ENCODE results near the gene LYL1.

Gene LYL1

GRCh38 chr19:13074378-13074777 is 28.3 kb downstream of the LYL1 start:
- no peak overlapping the region for H3K4me3 Mint-ChIP-seq
- intact Hi-C loops (cut with micrococcal nuclease), result no loop called here
- peaks cover 13% of the 10 kb centered on the region for H3K4me1 Mint-ChIP-seq (ENCODE audit: low read depth)
- peaks cover 10% of the 10 kb centered on the region for H3K27me3 Mint-ChIP-seq
- no peak overlapping the region for H3K27ac Mint-ChIP-seq
- H3K36me3 Mint-ChIP-seq (ENCODE audit: low read depth), result no peaks in the 10 kb centered on the region
- no peaks in the 10 kb centered on the region for H3K9me3 Mint-ChIP-seq

DNA sequence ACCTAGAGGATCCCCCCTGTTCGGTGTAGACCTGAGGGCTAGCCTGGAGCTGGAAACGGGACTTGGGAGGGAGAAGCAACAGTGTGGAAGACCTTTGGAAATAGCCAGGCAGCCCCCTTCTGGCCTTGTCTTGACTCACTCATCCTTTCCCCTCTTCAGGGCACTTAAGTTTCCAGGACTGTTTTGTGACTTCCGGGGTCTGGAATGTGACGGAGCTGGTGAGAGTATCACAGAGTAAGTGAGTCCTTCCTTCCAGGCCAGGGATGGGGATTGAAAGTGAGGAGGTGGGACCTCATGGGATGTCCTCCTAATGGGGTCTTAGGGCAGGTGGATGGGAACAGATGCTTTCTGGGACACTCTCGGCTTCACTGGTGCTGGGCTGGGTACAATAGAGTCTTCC is 29.4 kb downstream of the LYL1 start:
- intact Hi-C loops (cut with micrococcal nuclease), result no loop called here
- H3K36me3 Mint-ChIP-seq (ENCODE audit: low read depth), result no peaks in the 10 kb centered on the region
- H3K9me3 Mint-ChIP-seq, result no peaks in the 10 kb centered on the region
- peaks cover 12% of the 10 kb centered on the region for H3K27me3 Mint-ChIP-seq
- no peak overlapping the region for H3K27ac Mint-ChIP-seq
- H3K4me3 Mint-ChIP-seq, result no peak overlapping the region
- H3K4me1 Mint-ChIP-seq (ENCODE audit: low read depth), result peaks cover 6% of the 10 kb centered on the region

GRCh38 chr19:13072188-13072908 is 30.3 kb downstream of the LYL1 start:
- Mint-ChIP-seq H3K4me3 (no peak overlapping the region), H3K36me3 (ENCODE audit: low read depth) (no peaks in the 10 kb centered on the region), H3K27ac (no peak overlapping the region), H3K27me3 (peaks cover 7% of the 10 kb centered on the region), H3K4me1 (ENCODE audit: low read depth) (peaks cover 9% of the 10 kb centered on the region), H3K9me3 (no peaks in the 10 kb centered on the region)
- intact Hi-C loops (cut with micrococcal nuclease), result no loop called here

DNA sequence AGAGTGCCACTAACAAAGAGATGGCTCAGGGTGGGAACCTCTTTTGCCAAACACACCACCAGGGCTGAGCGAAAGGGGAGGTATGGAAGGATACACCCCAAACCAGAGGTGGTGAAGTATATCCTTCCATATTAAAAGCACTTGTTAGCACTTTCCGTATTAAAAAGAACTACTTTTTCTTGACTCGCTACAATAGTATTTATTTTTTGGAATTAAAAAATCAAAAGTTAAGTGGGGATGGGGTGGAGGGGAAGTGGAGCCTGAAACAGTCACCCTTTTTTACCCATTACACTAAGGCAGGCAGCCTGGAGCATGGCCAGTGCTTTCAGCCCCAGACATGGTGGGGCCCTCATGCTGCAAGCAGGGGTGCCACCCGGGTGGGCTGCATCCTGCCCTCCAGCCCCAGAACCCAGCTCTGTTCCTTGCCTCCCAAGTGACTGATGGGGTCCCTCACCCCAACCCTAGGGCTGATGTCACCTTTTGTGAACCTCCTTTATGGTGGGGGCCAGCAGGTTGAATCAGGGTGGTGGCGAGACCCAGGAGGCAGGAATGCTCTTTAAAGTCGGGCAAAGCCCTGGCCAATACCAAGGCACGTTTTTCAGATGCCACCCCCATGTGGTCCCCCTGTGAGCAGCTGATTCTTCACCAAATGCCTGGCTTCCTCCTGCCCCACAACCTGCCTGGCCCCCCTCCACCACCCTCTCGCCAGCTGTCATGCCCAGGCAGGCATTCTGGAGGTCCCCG is 31.0 kb downstream of the LYL1 start:
- Mint-ChIP-seq H3K27me3 (peaks cover 4% of the 10 kb centered on the region), H3K36me3 (ENCODE audit: low read depth) (no peaks in the 10 kb centered on the region), H3K27ac (no peak overlapping the region), H3K4me1 (ENCODE audit: low read depth) (peaks cover 8% of the 10 kb centered on the region), H3K9me3 (no peaks in the 10 kb centered on the region), H3K4me3 (no peak overlapping the region)
- intact Hi-C loops (cut with micrococcal nuclease), result no loop called here

- Mint-ChIP-seq H3K4me1 (ENCODE audit: low read depth) (peaks cover 14% of the 10 kb centered on the region), H3K4me3 (no peak overlapping the region), H3K27me3 (peaks cover 4% of the 10 kb centered on the region), H3K27ac (no peak overlapping the region), H3K36me3 (ENCODE audit: low read depth) (no peaks in the 10 kb centered on the region), H3K9me3 (no peaks in the 10 kb centered on the region)
- intact Hi-C loops (cut with micrococcal nuclease), result no loop called here
Measured at GRCh38 chr19:13070425-13071140, 32.1 kb downstream of the LYL1 start.

GRCh38 chr19:13069415-13070359 is 33.0 kb downstream of the LYL1 start:
- H3K36me3 Mint-ChIP-seq (ENCODE audit: low read depth), result no peaks in the 10 kb centered on the region
- H3K27ac Mint-ChIP-seq, result no peak overlapping the region
- no peak overlapping the region for H3K4me3 Mint-ChIP-seq

DNA sequence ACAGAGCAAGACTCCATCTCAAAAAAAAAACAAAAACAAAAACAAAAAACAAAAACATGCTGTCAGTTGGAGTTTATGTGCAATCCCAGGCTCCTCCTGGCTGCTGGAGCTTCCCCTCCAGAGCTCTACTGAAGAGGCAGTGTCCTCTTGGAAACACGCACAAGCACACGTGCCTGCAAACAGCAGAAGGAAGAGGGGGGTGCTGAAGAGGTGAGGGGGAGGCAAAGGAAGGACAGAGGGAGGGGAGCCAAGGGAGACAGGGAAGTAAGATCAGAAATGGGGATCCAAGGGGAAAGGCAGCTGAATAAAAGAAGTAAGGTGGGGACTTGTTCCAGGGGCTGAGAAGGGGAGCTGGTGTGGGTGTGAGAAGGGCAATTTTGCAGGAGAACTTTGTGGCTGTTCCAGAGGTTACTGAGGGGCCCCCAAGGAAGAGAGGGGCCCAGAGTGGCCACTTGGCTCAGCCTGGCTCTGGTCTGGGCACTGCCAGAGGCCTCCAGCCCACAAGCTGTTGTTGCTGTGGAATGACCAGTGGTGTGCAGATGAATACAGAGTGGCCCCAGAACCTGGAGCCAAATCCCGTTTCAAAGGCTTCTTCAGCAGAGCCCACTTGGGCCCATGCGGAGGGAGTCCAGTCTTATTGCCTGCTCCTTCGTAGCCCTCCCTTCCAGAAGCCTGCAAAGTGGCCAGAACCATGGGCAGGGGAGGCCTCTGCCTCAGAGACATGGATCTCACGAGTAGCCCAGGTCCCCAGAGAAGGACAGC is 34.4 kb downstream of the LYL1 start:
- no peaks in the 10 kb centered on the region for H3K9me3 Mint-ChIP-seq
- intact Hi-C loops (cut with micrococcal nuclease), result no loop called here
- no peaks in the 10 kb centered on the region for H3K36me3 Mint-ChIP-seq (ENCODE audit: low read depth)
- H3K27me3 Mint-ChIP-seq, result peaks cover 7% of the 10 kb centered on the region
- no peak overlapping the region for H3K4me3 Mint-ChIP-seq
- H3K4me1 Mint-ChIP-seq (ENCODE audit: low read depth), result peaks cover 14% of the 10 kb centered on the region
- H3K27ac Mint-ChIP-seq, result no peak overlapping the region

More at GRCh38 chr19:13069415-13070359, 33.0 kb downstream of the LYL1 start:
- intact Hi-C loops (cut with micrococcal nuclease), result no loop called here
- H3K9me3 Mint-ChIP-seq, result no peaks in the 10 kb centered on the region
- peaks cover 14% of the 10 kb centered on the region for H3K4me1 Mint-ChIP-seq (ENCODE audit: low read depth)
- H3K27me3 Mint-ChIP-seq, result peaks cover 4% of the 10 kb centered on the region

GRCh38 chr19:13066933-13067807 is 35.5 kb downstream of the LYL1 start:
- Mint-ChIP-seq H3K27me3 (peaks cover 15% of the 10 kb centered on the region), H3K4me3 (no peak overlapping the region), H3K4me1 (ENCODE audit: low read depth) (peaks cover 14% of the 10 kb centered on the region), H3K9me3 (no peaks in the 10 kb centered on the region), H3K36me3 (ENCODE audit: low read depth) (no peaks in the 10 kb centered on the region), H3K27ac (no peak overlapping the region)
- intact Hi-C loops (cut with micrococcal nuclease), result no loop called here

- Mint-ChIP-seq H3K27me3 (peaks cover 21% of the 10 kb centered on the region), H3K4me3 (no peak overlapping the region), H3K36me3 (ENCODE audit: low read depth) (no peaks in the 10 kb centered on the region), H3K9me3 (no peaks in the 10 kb centered on the region), H3K4me1 (ENCODE audit: low read depth) (peaks cover 14% of the 10 kb centered on the region), H3K27ac (no peak overlapping the region)
- intact Hi-C loops (cut with micrococcal nuclease), result no loop called here
Measured at GRCh38 chr19:13066226-13066625, 36.4 kb downstream of the LYL1 start.

DNA sequence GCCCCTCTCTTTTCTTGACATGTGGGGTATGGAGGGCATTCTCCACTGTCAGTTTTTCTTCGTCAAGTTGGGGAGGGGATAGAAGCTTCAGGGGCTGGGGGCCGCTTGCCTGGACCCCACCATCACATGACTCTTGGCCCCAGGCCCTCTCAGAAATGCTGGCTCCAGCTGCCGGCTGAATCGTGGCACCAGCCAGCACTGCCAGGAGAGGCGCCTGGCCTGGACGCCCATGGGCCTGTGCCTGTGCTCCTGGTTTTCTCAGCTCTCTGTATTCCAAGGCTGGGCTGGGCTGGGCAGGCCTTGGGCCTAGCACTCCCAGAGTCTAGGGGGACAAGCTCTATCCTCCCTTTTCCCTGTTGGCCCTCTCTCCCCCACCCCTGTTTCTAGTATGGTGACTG is 38.6 kb downstream of the LYL1 start:
- H3K27ac Mint-ChIP-seq, result no peak overlapping the region
- no peaks in the 10 kb centered on the region for H3K9me3 Mint-ChIP-seq
- H3K27me3 Mint-ChIP-seq, result peaks cover 34% of the 10 kb centered on the region
- no peak overlapping the region for H3K4me3 Mint-ChIP-seq
- H3K36me3 Mint-ChIP-seq (ENCODE audit: low read depth), result no peaks in the 10 kb centered on the region
- peaks cover 19% of the 10 kb centered on the region for H3K4me1 Mint-ChIP-seq (ENCODE audit: low read depth)
- intact Hi-C loops (cut with micrococcal nuclease), result no loop called here

- Mint-ChIP-seq H3K27me3 (peaks cover 36% of the 10 kb centered on the region), H3K4me1 (ENCODE audit: low read depth) (peaks cover 19% of the 10 kb centered on the region), H3K9me3 (no peaks in the 10 kb centered on the region), H3K4me3 (no peak overlapping the region), H3K27ac (no peak overlapping the region), H3K36me3 (ENCODE audit: low read depth) (no peaks in the 10 kb centered on the region)
- intact Hi-C loops (cut with micrococcal nuclease), result no loop called here
Measured at GRCh38 chr19:13063461-13064091, 39.1 kb downstream of the LYL1 start.

- Mint-ChIP-seq H3K4me3 (no peak overlapping the region), H3K36me3 (ENCODE audit: low read depth) (no peaks in the 10 kb centered on the region), H3K9me3 (no peaks in the 10 kb centered on the region), H3K27me3 (peaks cover 36% of the 10 kb centered on the region), H3K27ac (no peak overlapping the region), H3K4me1 (ENCODE audit: low read depth) (peaks cover 14% of the 10 kb centered on the region)
- intact Hi-C loops (cut with micrococcal nuclease), result no loop called here
Measured at GRCh38 chr19:13062317-13062716, 40.3 kb downstream of the LYL1 start.
